ENCODE results near the gene PKD2L1.

PKD2L1 gene

DNA sequence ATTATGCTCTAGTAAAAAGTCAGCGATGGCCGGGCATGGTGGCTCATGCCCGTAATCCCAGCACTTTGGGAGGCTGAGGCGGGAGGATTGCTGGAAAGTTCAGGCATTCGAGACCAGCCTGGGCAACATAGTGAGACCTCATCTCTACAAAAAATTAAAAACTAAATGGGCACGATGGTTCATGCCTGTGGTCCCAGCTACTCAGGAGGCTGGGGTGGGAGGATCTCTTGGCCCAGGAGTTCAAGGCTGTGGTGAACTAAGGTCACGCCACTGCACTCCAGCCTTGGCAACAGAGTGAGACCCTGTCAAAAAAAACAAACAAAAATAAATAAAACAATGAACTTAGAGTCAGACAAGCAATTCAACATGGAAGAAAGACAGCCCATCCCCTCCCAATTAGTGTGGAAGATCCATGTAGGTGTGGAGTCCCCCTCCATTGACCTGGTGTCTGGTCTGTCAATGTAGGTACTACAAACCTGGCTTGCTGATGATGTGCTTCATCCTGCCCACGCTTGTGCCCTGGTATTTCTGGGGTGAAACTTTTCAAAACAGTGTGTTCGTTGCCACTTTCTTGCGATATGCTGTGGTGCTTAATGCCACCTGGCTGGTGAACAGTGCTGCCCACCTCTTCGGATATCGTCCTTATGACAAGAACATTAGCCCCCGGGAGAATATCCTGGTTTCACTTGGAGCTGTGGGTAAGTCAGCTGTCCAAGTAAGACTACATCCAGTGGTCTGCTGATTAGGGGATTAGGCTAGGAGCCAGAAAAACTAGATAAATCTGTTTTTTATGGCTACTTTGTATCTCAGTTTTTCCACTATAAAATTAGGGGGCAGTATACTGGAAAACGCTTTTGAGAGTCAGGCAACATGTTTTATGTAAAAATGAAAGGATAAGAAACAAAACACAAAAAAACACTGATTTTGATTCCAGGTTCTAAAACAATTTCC, 26.3 kb upstream of the PKD2L1 start:
- no peak for DNase-seq

DNA sequence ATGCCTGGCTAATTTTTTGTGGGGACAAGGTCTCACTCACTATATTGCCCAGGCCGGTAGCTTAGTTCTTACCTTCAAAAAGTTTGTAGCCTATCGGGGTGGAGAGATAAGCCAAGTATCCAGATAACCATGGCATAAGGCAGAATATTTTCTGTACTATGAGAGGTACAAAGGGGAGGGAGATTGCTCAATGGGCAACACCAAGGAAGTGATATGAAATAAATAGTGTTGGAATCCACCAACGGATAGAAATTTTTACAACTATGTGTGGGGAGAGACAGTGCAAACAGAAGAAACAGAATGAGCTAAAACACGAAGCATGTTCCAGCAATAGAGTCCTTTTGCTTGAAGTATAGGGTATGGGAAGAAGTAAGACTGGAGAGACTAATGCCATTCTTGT, 25.1 kb upstream of the PKD2L1 start:
- DNase-seq = no peak

DNA sequence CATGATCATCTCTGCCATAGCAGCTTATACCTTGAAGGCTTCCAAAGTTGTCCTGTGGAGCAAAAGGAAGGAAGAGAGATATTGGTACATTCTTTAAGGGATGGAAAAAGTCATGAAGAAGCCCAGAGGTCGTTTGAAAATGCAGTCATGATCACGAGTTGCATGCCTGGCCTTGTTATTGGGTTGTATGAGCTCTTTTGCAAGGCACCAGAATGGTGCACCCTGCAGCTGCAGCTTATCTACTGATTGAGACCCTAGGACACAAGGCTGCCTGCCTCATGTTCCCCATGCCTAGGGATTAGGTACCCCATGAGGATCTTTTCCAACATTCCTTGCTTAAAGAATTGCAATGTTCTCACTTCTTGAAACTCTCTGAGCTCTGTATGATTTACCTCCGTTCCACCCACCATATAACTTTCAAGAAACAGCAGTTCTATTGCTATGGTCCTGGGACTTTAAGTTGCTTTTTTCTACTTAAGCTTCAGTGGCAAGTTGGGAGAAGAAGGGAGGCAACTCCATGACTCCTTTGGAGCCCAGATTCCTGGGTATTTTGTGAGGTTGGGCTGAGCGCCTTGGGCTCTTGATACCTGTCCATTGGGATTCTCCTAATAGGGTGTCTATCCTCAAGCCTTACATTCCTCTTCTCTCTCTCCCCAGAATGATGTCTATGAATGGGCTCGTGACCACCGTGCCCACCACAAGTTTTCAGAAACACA, 23.9 kb upstream of the PKD2L1 start:
- DNase-seq = no peak

DNA sequence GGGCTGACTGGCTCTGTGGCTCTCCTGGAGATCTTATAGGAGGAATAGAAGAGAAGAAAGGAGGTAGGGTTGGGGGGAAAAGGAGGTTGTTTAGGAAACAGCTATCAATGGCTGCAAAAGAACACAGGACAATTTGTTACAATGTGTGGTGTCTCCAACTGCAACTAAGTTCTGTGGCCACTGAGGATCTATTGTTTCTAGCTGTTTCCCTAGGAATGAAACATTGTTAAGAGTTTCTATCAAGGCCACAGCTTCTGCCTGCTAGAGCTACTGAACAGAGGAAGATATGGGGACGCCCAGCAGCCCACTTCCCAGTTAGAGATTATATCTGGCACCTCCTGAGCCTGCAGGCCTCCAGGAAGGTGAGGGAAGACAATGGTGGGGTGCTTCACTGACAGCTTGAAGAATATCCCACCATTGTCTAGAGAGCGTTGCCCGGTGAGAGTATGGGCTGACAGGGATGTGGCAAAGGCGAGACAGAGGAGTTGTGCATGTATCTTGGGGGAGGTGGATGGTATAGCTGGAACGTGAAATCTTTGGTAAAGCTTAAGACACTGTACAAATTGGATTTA, 21.0 kb upstream of the PKD2L1 start:
- DNase-seq = no peak

DNA sequence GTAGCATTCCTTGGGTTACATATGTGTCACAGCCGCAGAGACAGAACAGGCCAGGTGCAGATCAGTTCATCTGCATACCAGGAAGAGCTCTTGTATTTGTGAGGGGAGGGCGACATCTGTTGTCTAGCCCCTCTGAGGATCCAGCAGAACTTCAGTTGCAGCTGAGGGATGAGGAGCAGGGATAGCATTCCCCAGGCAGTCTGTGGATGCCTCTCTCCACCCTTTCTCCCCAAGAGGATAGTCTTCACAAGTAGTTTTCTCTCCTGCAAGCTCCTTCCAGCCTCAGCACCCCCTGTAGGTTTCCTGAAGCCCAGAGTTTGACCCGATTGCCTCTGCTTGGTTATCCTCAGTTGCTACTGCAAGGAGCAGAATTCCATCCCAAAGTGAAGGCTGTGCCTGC, 19.6 kb upstream of the PKD2L1 start:
- no peak for DNase-seq

DNA sequence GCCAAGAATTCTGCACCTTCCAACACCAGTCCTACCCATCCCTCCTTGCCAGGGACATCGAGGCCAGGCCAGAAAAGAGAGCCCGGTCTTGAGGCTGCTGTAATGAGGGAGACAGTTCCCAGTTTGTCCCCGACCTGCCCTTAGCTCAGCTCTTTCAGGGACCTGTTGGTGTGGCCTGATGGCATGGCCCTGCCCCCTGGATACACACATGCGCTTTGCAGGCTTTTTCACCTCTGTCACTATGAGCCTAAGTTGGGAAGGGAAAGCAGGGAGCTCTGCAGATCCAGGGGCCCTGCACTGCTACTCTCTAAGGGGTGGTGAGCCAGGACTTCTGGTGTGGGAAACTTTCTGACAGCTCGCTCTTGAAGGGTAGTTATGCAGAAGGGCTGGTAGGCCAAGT, 19.1 kb upstream of the PKD2L1 start:
- no peak for DNase-seq

DNA sequence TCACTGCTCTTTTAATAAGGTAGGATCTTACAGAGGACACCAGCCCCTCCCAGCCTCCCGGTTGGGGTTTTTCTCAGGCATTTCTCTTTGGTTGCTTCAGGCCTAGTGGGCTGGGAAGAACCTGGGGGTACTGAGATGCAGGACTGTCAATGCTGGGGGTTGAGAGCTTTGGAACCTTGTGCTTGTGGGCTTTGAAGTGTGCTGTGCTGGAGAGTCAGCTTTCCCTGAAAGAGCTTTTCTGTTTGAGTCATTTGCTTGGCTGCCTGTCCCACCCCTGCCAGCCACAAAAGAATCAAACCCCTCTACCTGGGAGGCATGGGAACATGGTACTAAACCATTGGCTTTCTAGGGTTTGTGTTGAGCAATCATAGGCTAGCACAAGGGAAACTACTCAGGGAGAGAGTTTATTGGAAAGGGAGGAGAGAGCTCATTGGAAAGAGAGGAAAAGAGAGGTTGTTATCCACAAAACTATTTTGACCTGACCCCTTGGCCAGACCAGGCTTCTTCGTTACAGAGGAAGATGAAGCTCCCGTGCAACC, 18.4 kb upstream of the PKD2L1 start:
- DNase-seq = no peak

DNA sequence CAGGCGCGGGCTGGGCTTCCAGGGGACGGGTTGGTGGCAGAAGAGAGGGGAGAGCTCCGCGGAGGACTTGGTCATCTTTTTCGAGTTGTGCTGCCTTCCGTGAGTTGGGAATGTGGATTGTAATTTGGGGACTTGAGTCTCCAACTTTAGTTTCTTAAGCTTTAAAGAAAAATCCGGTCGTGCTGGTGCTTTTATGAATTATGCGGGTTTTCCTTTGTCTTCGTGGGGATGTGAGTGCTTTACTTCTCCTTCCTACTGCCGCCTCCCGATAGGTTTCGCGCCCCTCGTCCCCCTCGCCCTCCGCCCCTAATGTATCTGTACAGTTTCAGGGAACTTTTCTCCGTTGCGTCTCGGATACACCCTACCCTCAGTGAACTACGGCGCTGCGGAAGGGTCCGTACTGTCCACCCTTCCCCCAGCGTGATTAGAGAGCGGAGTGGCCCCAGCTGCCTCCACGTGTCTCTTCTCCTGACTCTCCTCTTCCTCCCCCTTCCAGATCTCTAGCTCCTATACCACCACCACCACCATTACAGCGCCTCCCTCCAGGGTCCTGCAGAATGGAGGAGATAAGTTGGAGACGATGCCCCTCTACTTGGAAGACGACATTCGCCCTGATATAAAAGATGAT, 17.7 kb upstream of the PKD2L1 start:
- no peak for DNase-seq

DNA sequence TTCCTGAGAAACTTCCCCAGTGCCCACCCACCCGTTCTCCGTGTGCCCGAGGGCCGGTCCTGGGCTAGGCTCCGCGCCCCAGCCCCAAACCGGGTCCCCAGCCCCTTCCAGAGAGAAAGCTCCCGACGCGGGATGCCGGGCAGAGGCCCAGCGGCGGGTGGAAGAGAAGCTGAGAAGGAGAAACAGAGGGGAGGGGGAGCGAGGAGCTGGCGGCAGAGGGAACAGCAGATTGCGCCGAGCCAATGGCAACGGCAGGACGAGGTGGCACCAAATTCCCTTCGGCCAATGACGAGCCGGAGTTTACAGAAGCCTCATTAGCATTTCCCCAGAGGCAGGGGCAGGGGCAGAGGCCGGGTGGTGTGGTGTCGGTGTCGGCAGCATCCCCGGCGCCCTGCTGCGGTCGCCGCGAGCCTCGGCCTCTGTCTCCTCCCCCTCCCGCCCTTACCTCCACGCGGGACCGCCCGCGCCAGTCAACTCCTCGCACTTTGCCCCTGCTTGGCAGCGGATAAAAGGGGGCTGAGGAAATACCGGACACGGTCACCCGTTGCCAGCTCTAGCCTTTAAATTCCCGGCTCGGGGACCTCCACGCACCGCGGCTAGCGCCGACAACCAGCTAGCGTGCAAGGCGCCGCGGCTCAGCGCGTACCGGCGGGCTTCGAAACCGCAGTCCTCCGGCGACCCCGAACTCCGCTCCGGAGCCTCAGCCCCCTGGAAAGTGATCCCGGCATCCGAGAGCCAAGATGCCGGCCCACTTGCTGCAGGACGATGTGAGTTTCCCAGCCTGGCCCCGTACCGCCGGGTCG, 16.9 kb upstream of the PKD2L1 start, which contains the start of gene SCD:
Gene SCD, plus strand, starts transcription at position 469 of the 803 bp plus-strand sequence. Its CDS starts 272 bp downstream, at position 741.
- peak; percentile 95 for DNase-seq

DNA sequence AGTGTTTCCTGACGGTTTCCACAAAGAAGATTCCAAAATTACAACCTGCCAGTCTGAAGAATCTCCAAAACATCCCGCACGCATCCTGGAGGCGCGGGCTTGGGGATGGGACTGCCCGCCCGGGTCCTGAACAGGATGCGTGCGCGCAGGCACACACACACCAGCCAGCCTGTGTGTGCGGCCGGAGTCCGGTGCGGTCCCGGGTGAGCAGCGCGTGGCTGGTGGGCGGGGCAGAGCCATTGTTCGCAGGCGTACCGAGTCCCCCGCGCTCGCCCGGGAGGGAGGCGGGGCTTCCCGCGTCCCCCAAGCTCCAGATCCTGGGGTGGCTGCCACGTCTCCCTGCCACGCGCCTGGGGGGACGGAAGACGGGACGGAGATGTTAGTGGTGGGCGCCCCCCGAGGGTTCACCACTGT, 16.3 kb upstream of the PKD2L1 start:
- peak; percentile 67 for DNase-seq

DNA sequence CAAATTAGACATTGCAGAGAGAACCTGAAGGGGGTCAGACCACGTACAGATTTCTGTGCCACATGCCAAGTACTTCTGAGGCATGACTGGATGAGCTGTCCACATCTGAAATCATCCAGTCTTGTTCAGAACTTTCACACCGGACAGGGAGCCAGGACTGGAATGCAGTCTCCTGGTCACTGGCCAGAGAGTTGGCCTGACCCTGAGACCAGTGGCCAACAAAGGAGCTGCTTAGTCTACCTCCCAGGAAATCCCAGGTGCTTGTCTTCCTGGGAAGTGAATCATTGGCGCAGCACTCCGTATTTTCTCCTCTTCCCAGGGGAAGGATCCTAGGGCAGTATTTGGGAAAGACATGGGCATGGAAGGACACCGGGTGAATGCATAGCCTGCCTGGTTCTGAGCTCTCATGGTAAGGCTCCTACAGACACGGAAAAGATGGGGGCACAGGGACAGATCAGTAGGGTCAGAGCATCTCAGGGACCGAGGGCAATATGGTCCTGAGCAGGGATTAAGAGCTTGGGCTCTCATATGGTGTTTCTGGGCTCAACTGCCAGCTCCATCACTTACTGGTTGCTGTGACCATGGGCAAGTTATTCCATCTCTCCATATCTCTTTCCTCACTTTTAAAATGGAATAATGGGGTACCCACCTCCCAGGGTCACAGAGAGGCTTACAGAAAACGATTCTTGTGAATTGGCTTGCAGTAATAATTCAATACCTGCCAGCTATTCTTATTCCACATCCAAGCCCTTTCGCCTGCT, 15.7 kb upstream of the PKD2L1 start:
- peak; percentile 22 for DNase-seq

DNA sequence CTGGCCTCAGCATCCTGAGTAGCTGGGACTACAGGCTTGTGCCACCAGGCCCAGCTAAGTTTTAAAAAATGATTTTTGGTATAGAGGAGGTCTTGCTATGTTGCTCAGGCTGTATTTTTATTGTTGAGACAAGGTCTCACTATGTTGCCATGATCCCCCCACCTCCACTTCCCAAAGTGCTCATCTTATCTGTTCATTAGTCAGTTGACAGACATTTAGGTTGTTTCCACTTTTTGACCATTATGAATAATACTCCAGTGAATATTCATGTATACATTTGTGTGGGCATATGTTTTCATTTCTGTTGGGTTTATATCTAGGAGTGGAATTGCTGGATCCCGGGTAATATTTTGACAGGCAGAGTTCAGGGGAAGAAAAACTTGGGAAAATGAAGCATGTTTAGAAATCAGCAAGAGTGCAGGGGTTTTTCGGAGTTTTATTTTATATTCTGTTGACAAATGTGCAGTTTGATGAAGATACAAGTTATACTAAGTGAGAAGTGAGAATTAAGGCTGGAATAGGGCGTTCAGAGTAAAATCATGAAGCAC, 14.3 kb upstream of the PKD2L1 start:
- no peak for DNase-seq

DNA sequence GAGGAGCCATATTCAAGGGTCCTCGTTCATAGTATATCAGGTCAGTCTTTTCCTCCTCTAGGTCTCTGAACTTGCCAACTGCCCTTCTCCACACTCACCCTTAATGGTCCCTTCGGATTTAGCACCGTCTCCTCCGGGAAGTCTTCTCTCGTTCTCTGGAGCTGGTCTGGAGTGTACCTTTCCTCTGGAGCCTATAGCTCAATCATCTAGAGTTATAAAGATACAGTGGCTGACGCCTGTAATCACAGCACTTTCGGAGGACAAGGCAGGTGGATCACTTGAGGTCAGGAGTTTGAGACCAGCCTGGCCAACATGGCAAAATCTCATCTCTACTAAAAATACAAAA, 12.6 kb upstream of the PKD2L1 start:
- DNase-seq = no peak

DNA sequence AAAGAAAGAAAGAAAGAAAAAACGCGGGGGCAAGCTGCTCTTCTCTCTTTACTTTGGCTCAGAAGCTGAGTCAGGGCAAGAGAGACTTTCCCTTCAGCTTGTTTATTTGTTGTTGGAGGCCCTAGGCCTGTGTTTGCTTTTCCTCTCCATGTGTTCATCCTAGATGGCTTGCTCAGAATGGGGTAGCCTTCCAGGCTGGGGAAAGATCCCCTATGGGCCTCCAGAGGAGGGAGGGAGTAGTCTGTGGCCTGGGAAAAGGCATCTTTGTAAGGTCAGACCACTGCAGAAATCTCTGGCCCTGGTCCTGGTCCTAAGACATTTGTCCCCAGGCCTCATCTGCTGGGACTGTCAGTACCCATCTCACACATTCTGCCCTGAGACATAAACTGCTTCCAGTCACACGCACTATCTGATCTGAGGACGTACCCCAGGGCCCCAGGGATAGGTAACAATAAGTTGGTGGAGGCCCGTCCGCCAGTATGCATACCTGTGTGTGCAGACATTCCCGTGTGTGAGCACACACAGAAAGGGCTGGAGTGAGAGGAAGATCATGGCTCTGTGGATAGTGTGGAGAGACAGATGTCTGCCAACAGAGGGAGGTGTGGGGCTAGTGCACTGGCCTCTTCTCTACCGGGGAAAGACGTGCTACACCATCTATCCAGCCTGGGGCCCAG, 12.1 kb upstream of the PKD2L1 start:
- peak; percentile 57 for DNase-seq

DNA sequence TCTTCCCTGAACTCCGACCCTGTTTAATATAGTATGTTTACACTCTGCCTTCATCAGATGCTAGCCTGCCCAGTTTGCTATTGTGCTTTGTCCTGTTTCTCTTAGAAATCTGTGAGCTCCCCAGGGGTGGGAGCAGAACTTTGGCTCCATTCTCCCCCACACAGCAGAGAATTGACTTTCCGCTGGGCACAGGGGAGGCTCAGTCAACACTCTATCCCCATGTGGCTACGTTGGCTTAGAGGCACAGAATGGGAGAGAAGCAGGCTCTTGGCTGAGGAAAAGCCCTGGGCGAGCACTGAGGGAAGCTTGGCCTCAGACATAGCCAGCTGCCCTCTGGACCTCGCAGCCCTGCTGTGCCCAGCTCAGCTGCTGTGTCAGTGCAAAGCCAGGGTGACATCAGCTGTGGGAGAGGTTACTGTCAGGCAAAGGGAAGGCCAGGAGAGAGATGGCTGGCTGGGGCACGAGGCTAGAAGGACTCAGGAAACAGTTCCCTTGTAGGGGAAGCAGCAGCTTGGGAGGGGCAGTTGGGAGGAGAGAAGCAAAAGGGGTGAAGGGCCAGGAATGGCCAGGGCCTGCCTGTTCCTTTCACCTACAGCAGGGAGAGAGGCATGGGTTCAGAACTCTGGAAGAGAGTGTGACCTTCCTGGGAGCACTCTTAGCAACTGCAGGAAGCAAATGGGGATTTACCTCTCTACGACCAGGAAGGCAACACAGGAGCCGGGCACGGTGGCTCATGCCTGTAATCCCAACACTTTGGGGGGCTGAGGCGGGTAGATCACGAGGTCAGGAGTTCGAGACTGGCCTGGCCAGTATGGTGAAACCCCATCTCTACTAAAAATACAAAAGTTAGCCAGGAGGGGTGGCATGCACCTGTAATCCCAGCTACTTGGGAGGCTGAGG, 11.2 kb upstream of the PKD2L1 start:
- DNase-seq = no peak

DNA sequence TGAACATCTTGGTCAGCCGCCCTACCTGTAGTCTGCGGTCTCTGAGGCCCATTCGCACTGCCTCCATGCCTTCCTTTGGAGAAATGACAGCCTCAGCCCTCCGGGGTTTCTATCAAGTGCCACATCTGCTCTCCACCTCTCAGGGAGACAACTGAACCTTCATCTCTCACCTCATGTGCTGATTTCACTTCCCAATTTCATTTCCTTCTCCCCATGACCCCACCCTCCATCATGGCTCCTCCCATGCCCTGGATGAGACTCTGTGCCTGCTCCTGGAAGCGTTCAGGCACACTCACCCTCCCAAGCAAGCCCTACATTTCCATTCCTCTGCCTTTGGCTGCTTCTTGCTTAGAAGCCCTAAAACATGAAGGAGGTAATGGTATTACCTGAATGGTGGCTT, 9.2 kb upstream of the PKD2L1 start:
- no peak for DNase-seq

DNA sequence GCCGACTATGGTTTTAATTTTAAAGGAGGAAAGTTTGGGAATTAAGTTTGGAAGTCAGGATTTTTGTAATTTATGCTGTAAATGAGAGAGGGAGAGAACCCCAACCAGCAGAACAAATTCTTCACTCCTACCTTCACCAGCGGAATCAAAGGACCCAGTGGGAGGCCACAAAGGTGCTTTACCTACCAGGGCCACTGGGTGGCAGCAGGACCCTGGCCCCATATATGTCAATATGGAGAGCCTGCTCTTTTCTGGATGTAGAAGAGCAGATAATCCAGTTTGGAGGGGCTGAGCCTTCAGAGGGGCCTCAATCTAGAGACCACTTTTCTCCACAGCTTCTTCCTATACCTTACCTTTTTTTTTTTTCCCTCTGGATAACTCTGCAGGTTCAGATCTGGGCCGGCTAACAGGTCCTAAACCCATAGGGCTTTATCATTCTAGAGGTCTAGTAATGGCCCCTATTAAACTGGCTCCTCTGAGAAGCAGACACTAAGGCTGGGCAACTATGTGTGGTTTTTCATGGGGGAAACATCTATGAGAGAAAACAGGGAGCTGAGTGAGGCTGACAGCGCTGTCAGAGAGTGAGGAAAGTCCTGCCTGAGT, 8.5 kb upstream of the PKD2L1 start:
- peak; percentile 51 for DNase-seq

DNA sequence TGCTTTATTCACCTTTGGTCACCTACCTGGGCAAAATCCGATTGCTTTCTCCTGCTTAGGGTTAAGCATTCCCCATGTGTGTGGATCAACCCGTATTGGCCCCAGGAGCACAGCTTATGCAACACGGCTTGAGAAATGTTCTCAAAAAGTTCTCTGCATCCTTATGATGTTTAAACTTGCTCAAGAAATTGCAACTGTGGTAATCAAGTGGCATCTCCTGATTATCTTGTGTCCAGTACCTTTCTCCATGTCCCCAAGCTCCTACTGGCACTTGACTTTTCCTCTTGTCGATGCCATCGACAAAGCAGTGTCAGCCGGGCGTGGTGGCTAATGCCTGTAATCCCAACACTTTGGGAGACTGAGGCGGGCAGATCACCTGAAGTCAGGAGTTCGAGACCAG, 4.7 kb upstream of the PKD2L1 start:
- DNase-seq = no peak
